ENCODE measurements around the gene SLC25A23. TPM values are rescaled to one million over a fixed set of nuclear protein-coding genes. Genes with fewer than 3 reads are reported as not detected.

The SLC25A23 gene
- polyA plus RNA-seq, 1 of the 3 experiments (the other 2 are of a cell fraction): 10.9 TPM

DNA sequence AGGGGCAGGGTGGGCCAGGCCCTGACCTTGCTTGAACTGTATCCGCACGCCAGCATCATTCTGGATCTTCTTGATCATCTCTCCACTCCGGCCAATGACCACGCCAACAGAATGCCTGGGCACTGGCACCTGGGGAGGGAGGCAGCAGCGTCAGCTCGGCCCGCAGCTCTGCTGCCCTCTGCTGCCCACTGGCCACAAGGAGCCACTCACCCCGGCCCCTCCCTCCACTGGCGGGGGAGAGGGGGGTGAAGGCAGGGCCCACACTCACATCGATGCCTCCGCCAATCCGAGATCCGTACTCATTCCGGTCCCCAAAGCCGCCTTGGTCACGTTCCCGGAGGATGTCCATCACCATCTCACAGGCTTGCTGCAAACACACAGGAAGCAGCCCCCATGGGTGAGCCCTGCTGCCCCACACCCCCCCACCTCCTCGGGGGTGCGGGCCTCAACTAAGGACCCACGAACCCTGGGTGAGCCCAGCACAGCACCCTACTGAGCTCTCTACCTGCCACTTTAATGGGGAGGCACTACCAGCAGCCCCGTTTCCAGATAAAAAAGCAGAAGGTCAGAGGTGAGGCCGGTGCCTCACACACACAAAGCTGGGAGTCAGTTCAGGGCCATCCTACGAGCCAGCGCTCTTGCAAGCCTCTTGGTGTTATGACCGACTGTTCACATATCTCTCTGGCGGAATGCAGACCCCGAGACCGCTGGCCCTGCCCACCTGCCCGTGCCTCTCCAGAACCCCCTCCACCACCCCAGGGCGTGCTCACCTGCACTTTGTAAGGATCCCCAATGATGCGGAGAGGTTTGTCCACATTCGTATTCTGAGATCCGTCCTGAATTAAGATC is 41.7 kb downstream of the SLC25A23 start:
- peaks cover 27 to 84% of the 10 kb centered on the region in 2 experiments for H3K36me3 ChIP-seq (replicated peaks in 1 of 2; ENCODE audit: control insufficient read depth in 1 of 2, insufficient read depth in 2 of 2, low read length in 1 of 2)
- H3K9me3 ChIP-seq: no peaks in the 10 kb centered on the region
- H3K79me2 ChIP-seq (ENCODE audit: insufficient read depth): peaks cover 49% of the 10 kb centered on the region
- H3K4me2 ChIP-seq: no peak overlapping the region
- no peak overlapping the region for H3K9ac ChIP-seq
- POLR2A ChIA-PET: no interaction called here
- H3K4me3 ChIP-seq (ENCODE audit: low read depth in 2 of 2, low read length in 1 of 2): no peak overlapping the region
- DNase-seq: peak; percentile 84
- peaks cover 1 to 4% of the 10 kb centered on the region in 2 experiments; a peak in 1 of 4 replicates for H3K4me1 ChIP-seq (ENCODE audit: control insufficient read depth in 1 of 2, insufficient read depth in 2 of 2, low read depth in 1 of 2, low read length in 1 of 2)
- no peaks in the 10 kb centered on the region for H3F3A ChIP-seq (replicated peaks; ENCODE audit: insufficient read depth)
- no peaks in the 10 kb centered on the region for H3K27me3 ChIP-seq (ENCODE audit: insufficient read depth)
- no peak overlapping the region for H3K27ac ChIP-seq (ENCODE audit: low read depth in 2 of 2, low read length in 1 of 2)
- TF ChIP-seq SMC3 (IDR thresholded peaks at IDR 0.05; ENCODE audit: low read depth, low read length) (peak; percentile 43; the same call in 1 of the 2 replicates), TAF1 (IDR thresholded peaks at IDR 0.05; ENCODE audit: borderline replicate concordance, low read depth, low read length) (no peak), RAD21 (IDR thresholded peaks at IDR 0.05; ENCODE audit: low read length) (peak; percentile 50)
- TF ChIP-seq, protein P1, sequence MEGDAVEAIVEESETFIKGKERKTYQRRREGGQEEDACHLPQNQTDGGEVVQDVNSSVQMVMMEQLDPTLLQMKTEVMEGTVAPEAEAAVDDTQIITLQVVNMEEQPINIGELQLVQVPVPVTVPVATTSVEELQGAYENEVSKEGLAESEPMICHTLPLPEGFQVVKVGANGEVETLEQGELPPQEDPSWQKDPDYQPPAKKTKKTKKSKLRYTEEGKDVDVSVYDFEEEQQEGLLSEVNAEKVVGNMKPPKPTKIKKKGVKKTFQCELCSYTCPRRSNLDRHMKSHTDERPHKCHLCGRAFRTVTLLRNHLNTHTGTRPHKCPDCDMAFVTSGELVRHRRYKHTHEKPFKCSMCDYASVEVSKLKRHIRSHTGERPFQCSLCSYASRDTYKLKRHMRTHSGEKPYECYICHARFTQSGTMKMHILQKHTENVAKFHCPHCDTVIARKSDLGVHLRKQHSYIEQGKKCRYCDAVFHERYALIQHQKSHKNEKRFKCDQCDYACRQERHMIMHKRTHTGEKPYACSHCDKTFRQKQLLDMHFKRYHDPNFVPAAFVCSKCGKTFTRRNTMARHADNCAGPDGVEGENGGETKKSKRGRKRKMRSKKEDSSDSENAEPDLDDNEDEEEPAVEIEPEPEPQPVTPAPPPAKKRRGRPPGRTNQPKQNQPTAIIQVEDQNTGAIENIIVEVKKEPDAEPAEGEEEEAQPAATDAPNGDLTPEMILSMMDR (IDR thresholded peaks at IDR 0.05): peak; percentile 57
- no peak overlapping the region for H2AFZ ChIP-seq (ENCODE audit: low read depth)
- peaks cover 55% of the 10 kb centered on the region for H4K20me1 ChIP-seq (ENCODE audit: insufficient read depth)
- CTCF ChIA-PET: interaction anchor here (0.6 to 1.5 kb wide), 2 partner anchors 25 to 98 kb away, joined by 3 read pairs; partner anchors contain the start of gene GTF2F1
- 83% methylated on average over 14 of the region's 33 CpGs for WGBS (ENCODE audit: low lambda C conversion rate)
- no peaks in the 10 kb centered on the region for H3K9me2 ChIP-seq

DNA sequence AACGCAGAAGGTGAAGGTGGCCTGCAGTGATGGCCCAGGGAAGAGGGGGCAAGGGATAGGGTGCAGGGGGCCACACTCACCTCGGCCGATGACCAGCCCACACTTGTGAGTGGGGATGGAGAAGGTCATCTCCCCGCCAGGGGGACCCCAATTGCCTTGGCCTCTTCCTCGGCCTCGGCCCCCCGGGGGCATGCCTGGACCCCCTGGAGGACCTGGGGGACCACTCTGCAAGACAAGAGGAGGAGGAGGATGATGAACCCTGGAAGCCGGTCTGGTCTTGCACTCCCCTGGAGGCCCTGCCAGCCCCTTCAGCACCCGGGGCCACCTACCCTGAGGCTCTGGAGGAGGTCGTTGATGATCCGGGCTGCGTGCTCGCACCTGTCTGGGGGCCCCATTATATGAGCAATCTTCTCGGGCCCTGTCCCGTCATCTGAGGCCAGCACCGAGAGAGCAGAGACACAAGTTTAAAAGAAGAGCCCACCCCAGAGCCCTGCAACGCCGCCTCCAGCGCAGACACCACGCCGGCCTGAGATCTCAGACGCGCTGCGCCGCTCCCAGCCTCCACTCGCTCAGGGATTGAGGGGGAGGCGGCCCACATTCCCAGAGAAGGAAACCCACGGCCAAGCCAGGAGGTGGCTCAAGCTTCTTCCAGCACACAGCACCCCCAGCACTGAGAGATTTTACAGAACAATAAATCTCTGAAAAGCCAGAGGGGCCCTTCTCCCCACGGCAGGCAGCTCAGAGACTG is 42.8 kb downstream of the SLC25A23 start:
- H2AFZ ChIP-seq (ENCODE audit: low read depth): no peak overlapping the region
- CTCF ChIA-PET: interaction anchor here (0.6 to 1.1 kb wide), 2 partner anchors 24 to 321 kb away, joined by 3 read pairs; partner anchors contain the start of gene GTF2F1

More for the DNA sequence above, 42.8 kb downstream of the SLC25A23 start:
- H3F3A ChIP-seq (replicated peaks; ENCODE audit: insufficient read depth): no peaks in the 10 kb centered on the region
- H3K36me3 ChIP-seq (replicated peaks in 1 of 2; ENCODE audit: control insufficient read depth in 1 of 2, insufficient read depth in 2 of 2, low read length in 1 of 2): peaks cover 27 to 77% of the 10 kb centered on the region in 2 experiments
- H3K9me2 ChIP-seq: no peaks in the 10 kb centered on the region
- TF ChIP-seq RAD21 (IDR thresholded peaks at IDR 0.05; ENCODE audit: low read length) (no peak), SMC3 (IDR thresholded peaks at IDR 0.05; ENCODE audit: low read depth, low read length) (no peak), JUND (IDR thresholded peaks at IDR 0.05) (no peak), ELF1 (IDR thresholded peaks at IDR 0.05) (no peak), RXRA (IDR thresholded peaks at IDR 0.05; ENCODE audit: borderline replicate concordance, low read depth) (no peak), MEF2A (IDR thresholded peaks at IDR 0.05; ENCODE audit: borderline replicate concordance, low read depth) (no peak)
- TF ChIP-seq, protein P2, sequence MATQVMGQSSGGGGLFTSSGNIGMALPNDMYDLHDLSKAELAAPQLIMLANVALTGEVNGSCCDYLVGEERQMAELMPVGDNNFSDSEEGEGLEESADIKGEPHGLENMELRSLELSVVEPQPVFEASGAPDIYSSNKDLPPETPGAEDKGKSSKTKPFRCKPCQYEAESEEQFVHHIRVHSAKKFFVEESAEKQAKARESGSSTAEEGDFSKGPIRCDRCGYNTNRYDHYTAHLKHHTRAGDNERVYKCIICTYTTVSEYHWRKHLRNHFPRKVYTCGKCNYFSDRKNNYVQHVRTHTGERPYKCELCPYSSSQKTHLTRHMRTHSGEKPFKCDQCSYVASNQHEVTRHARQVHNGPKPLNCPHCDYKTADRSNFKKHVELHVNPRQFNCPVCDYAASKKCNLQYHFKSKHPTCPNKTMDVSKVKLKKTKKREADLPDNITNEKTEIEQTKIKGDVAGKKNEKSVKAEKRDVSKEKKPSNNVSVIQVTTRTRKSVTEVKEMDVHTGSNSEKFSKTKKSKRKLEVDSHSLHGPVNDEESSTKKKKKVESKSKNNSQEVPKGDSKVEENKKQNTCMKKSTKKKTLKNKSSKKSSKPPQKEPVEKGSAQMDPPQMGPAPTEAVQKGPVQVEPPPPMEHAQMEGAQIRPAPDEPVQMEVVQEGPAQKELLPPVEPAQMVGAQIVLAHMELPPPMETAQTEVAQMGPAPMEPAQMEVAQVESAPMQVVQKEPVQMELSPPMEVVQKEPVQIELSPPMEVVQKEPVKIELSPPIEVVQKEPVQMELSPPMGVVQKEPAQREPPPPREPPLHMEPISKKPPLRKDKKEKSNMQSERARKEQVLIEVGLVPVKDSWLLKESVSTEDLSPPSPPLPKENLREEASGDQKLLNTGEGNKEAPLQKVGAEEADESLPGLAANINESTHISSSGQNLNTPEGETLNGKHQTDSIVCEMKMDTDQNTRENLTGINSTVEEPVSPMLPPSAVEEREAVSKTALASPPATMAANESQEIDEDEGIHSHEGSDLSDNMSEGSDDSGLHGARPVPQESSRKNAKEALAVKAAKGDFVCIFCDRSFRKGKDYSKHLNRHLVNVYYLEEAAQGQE (IDR thresholded peaks at IDR 0.05; ENCODE audit: low read depth, low read length): no peak
- TF ChIP-seq, protein P3, sequence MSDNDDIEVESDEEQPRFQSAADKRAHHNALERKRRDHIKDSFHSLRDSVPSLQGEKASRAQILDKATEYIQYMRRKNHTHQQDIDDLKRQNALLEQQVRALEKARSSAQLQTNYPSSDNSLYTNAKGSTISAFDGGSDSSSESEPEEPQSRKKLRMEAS (IDR thresholded peaks at IDR 0.05; ENCODE audit: low read depth): no peak
- TF ChIP-seq, protein P4, sequence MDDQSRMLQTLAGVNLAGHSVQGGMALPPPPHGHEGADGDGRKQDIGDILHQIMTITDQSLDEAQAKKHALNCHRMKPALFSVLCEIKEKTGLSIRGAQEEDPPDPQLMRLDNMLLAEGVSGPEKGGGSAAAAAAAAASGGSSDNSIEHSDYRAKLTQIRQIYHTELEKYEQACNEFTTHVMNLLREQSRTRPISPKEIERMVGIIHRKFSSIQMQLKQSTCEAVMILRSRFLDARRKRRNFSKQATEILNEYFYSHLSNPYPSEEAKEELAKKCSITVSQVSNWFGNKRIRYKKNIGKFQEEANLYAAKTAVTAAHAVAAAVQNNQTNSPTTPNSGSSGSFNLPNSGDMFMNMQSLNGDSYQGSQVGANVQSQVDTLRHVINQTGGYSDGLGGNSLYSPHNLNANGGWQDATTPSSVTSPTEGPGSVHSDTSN (IDR thresholded peaks at IDR 0.05): no peak
- peak; percentile 18 for DNase-seq
- 97% methylated on average over 23 of the region's 29 CpGs for WGBS (ENCODE audit: low lambda C conversion rate)
- peaks cover 44% of the 10 kb centered on the region for H4K20me1 ChIP-seq (ENCODE audit: insufficient read depth)
- POLR2A ChIA-PET: no interaction called here
- no peak overlapping the region for H3K9ac ChIP-seq
- peaks cover 38% of the 10 kb centered on the region for H3K79me2 ChIP-seq (ENCODE audit: insufficient read depth)
- H3K4me3 ChIP-seq (ENCODE audit: low read depth in 2 of 2, low read length in 1 of 2): no peak overlapping the region
- H3K4me1 ChIP-seq (ENCODE audit: control insufficient read depth in 1 of 2, insufficient read depth in 2 of 2, low read depth in 1 of 2, low read length in 1 of 2): no peaks in the 10 kb centered on the region; a peak in 1 of 4 replicates
- H3K9me3 ChIP-seq: no peaks in the 10 kb centered on the region
- no peak overlapping the region; a peak in 1 of 4 replicates for H3K27ac ChIP-seq (ENCODE audit: low read depth in 2 of 2, low read length in 1 of 2)
- no peak overlapping the region for H3K4me2 ChIP-seq
- no peaks in the 10 kb centered on the region for H3K27me3 ChIP-seq (ENCODE audit: insufficient read depth)
